Measurements from ENCODE around the gene ALAS2. TPM values are rescaled to one million over a fixed set of nuclear protein-coding genes. Genes with fewer than 3 reads are reported as not detected.
"Not testable (repeated sequence)": the region's sequence is repeated elsewhere in the genome, so short reads cannot be mapped to it uniquely, and the experiment has no call there.

ALAS2 gene
- total RNA-seq, 1 donor from 2014 or later, result 160 TPM

GRCh38 chrX:55005256-55005655 lies 25.5 kb downstream of the ALAS2 start:
- no peak for DNase-seq (ENCODE audit: low spot score)

- no peak for DNase-seq (ENCODE audit: low spot score)
Measured at GRCh38 chrX:55004231-55004630, 26.5 kb downstream of the ALAS2 start.

- peak; percentile 97 for DNase-seq (ENCODE audit: low spot score)
Measured at GRCh38 chrX:54999717-55000598, 30.8 kb downstream of the ALAS2 start, which contains the start of gene APEX2. APEX2 (plus strand) TSS chrX:55000363; CDS start chrX:55000423, 60 bp downstream.

GRCh38 chrX:54995621-54996020 lies 35.2 kb downstream of the ALAS2 start:
- DNase-seq (ENCODE audit: low spot score), result no peak

GRCh38 chrX:54994668-54995351 lies 36.0 kb downstream of the ALAS2 start:
- DNase-seq (ENCODE audit: low spot score), result no peak

- DNase-seq (ENCODE audit: low spot score), result no peak
Measured at GRCh38 chrX:54994099-54994498, 36.7 kb downstream of the ALAS2 start, which contains the start of gene PFKFB1. PFKFB1 (minus strand) TSS chrX:54994188; CDS start chrX:54994007, 181 bp downstream.

- DNase-seq (ENCODE audit: low spot score), result no peak
Measured at GRCh38 chrX:54992911-54993622, 37.7 kb downstream of the ALAS2 start.

- DNase-seq (ENCODE audit: low spot score), result no peak
Measured at GRCh38 chrX:54991706-54992105, 39.1 kb downstream of the ALAS2 start.

- not testable (repeated sequence) for DNase-seq (ENCODE audit: low spot score)
Measured at GRCh38 chrX:54983306-54983705, 47.5 kb downstream of the ALAS2 start.

- no peak for DNase-seq (ENCODE audit: low spot score)
Measured at GRCh38 chrX:54980334-54980733, 50.4 kb downstream of the ALAS2 start.

GRCh38 chrX:54979432-54979831 lies 51.3 kb downstream of the ALAS2 start:
- DNase-seq (ENCODE audit: low spot score), result no peak

GRCh38 chrX:54978448-54978847 lies 52.3 kb downstream of the ALAS2 start:
- DNase-seq (ENCODE audit: low spot score), result no peak

- no peak for DNase-seq (ENCODE audit: low spot score)
Measured at GRCh38 chrX:54977387-54977786, 53.4 kb downstream of the ALAS2 start.

GRCh38 chrX:54964766-54965497 lies 65.8 kb downstream of the ALAS2 start:
- no peak for DNase-seq (ENCODE audit: low spot score)

- DNase-seq (ENCODE audit: low spot score), result no peak
Measured at GRCh38 chrX:54961750-54962149, 69.0 kb downstream of the ALAS2 start.

Other genes starting within 250 kb of the ALAS2 start
- gene ITIH6, start 232.7 kb downstream of the ALAS2 start, total RNA-seq (ENCODE audit: insufficient read depth, low replicate concordance), result 0.48 TPM
- 443 TPM for gene MAGED2, start 223.2 kb downstream of the ALAS2 start, total RNA-seq (ENCODE audit: insufficient read depth, low replicate concordance)
- 34.2 TPM for gene TRO, start 110.2 kb downstream of the ALAS2 start, total RNA-seq (ENCODE audit: insufficient read depth, low replicate concordance)
- gene PFKFB1, start 36.8 kb downstream of the ALAS2 start, total RNA-seq (ENCODE audit: insufficient read depth, low replicate concordance), result not detected
- 4.3 TPM for gene APEX2, start 30.6 kb downstream of the ALAS2 start, total RNA-seq (ENCODE audit: insufficient read depth, low replicate concordance)
- gene PAGE2B, start 44.1 kb upstream of the ALAS2 start, total RNA-seq (ENCODE audit: insufficient read depth, low replicate concordance), result not detected
- gene PAGE2, start 58.0 kb upstream of the ALAS2 start, total RNA-seq (ENCODE audit: insufficient read depth, low replicate concordance), result not detected
- gene PAGE5, start 189.4 kb upstream of the ALAS2 start, total RNA-seq (ENCODE audit: insufficient read depth, low replicate concordance), result not detected
- gene PAGE3, start 233.9 kb upstream of the ALAS2 start, total RNA-seq (ENCODE audit: insufficient read depth, low replicate concordance), result not detected